Thoracic aorta (tissue), 2 donors: ENCODE measurements around the gene RFX4. TPM values are rescaled to one million over a fixed set of nuclear protein-coding genes. Genes with fewer than 3 reads are reported as not detected.

Experiments
- ATAC-seq: fragments of 150-250 bp; one replicate; pipeline ENCODE4 v1.8.0; 2017; ENCODE audit warnings: low read depth; ENCODE audit not compliant: insufficient number of reproducible peaks, low FRiP score
- DNase-seq: peaks from one replicate; pipeline ENCODE4 v3.0.0-alpha.2; 2020; ENCODE audit warnings: low spot score
- H3K27ac ChIP-seq, 2 donors: fragments of 200-600 bp; sonication (generic); 1 replicate in 1 of 2; 2 replicates in 1 of 2; pipeline ENCODE4 v1.5.1; 2016; ENCODE audit warnings: mild to moderate bottlenecking in 2 of 2, moderate library complexity in 2 of 2
- H3K27me3 ChIP-seq: fragments of 200-600 bp; sonication (generic); replicated peaks from 2 replicates; pipeline ENCODE4 v1.6.0; 2016; ENCODE audit warnings: mild to moderate bottlenecking; ENCODE audit not compliant: insufficient read depth
- H3K36me3 ChIP-seq: fragments of 200-600 bp; sonication (generic); one replicate; pipeline ENCODE4 v1.5.1; 2016
- H3K4me1 ChIP-seq, 2 donors: fragments of 200-600 bp; sonication (generic); 1 replicate in 1 of 2; 2 replicates in 1 of 2; pipeline versions ENCODE4 v1.5.1 to v1.6.0; 2016; ENCODE audit warnings: low read depth in 2 of 2, mild to moderate bottlenecking in 1 of 2; ENCODE audit not compliant: control insufficient read depth in 1 of 2
- H3K4me3 ChIP-seq: fragments of 200-600 bp; sonication (generic); 2 replicates; pipeline ENCODE4 v1.5.1; 2016; ENCODE audit warnings: mild to moderate bottlenecking
- H3K9me3 ChIP-seq: fragments of 200-600 bp; sonication (generic); 2 replicates; pipeline ENCODE4 v1.5.1; 2016
- total RNA-seq, 2 donors: library from RNA; depleted of rRNA; stranded (reverse); fragments of >200 nt; gene quantifications; one replicate each; pipeline versions ENCODE4 v1.1.0 to v1.2.3, GENCODE V29; 2016
- TF ChIP-seq, protein P1 (sequence below): fragments of 200-600 bp; sonication (generic); IDR thresholded peaks from one replicate; pipeline ENCODE4 v1.5.1; 2019; ENCODE audit warnings: antibody characterized with exemption

The RFX4 gene
- total RNA-seq, 2 donors from 2014 or later, result not detected

DNA sequence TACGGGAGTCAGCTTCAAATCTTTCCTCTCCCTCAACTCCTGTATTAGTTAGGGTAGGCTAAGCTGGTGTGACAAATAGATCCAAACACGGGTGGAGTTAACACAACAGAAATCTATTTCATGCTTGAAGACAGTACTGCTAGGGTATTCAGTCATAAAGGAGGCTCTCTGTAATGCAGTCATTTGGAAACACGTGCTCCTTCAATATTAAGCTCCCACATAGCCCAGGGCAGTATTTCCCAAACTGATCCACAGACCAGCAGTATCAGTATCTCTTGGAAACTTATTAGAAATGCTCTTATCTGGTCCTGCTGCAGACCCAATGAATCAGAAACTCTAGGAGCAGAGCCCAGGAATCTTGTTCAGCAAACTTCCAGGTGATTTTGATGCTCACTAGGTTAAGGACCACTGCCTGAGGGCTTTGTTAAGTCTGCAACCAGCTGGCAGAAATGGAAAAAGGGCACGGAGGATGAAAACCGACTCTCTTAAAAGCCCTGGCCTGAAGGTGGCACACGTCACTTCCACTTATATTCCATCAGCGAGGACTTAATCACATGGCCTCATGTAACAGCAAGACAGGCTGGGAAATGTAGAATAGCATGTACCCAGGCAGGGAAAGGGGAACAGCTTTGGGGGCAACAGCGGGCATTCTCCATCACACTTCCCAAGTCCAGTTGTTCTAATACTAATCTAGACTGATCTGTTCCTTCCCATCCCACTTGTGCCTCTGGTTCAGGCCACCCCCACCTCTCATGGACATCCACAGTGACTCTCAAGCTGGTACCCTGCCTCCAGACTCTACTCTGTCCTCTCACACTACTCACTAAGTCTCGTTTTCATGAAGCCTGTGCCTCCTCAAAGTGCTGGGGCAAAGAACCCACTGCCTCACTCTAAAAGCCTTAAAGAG is 153.5 kb downstream of the RFX4 start:
- H3K4me1 ChIP-seq, result peaks cover 4 to 7% of the 10 kb centered on the region in 2 donors
- no peak overlapping the region for H3K27ac ChIP-seq
- no peaks in the 10 kb centered on the region for H3K27me3 ChIP-seq
- H3K4me3 ChIP-seq, result no peak overlapping the region
- H3K9me3 ChIP-seq, result no peaks in the 10 kb centered on the region
- H3K36me3 ChIP-seq, result no peaks in the 10 kb centered on the region
- ATAC-seq (no peak), DNase-seq (no peak)
- TF ChIP-seq, protein P1, sequence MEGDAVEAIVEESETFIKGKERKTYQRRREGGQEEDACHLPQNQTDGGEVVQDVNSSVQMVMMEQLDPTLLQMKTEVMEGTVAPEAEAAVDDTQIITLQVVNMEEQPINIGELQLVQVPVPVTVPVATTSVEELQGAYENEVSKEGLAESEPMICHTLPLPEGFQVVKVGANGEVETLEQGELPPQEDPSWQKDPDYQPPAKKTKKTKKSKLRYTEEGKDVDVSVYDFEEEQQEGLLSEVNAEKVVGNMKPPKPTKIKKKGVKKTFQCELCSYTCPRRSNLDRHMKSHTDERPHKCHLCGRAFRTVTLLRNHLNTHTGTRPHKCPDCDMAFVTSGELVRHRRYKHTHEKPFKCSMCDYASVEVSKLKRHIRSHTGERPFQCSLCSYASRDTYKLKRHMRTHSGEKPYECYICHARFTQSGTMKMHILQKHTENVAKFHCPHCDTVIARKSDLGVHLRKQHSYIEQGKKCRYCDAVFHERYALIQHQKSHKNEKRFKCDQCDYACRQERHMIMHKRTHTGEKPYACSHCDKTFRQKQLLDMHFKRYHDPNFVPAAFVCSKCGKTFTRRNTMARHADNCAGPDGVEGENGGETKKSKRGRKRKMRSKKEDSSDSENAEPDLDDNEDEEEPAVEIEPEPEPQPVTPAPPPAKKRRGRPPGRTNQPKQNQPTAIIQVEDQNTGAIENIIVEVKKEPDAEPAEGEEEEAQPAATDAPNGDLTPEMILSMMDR, result no peak

DNA sequence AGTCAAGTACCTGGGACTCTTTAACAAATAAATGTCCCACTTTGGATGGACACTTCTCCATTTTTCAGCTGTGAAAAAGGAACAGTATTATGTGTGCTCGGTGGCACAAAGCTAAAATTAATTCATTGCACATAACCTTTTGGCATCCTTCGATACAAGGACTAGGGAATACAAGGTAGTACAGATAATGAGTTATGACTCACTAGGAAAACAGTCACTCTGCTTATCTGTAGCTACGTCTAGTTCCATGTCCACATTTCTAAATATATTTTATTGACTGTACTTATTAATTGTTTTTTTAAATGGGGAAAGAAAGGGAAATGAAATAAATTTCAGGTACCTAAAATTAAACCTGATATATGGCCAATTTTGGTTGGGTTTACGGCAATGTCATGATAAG is 156.5 kb downstream of the RFX4 start:
- TF ChIP-seq, protein P1, result no peak
- no peaks in the 10 kb centered on the region for H3K9me3 ChIP-seq
- DNase-seq (no peak), ATAC-seq (no peak)
- no peaks in the 10 kb centered on the region for H3K27me3 ChIP-seq
- no peak overlapping the region for H3K27ac ChIP-seq
- H3K4me3 ChIP-seq, result no peak overlapping the region
- H3K36me3 ChIP-seq, result no peaks in the 10 kb centered on the region
- peaks cover 4 to 7% of the 10 kb centered on the region in 2 donors for H3K4me1 ChIP-seq

DNA sequence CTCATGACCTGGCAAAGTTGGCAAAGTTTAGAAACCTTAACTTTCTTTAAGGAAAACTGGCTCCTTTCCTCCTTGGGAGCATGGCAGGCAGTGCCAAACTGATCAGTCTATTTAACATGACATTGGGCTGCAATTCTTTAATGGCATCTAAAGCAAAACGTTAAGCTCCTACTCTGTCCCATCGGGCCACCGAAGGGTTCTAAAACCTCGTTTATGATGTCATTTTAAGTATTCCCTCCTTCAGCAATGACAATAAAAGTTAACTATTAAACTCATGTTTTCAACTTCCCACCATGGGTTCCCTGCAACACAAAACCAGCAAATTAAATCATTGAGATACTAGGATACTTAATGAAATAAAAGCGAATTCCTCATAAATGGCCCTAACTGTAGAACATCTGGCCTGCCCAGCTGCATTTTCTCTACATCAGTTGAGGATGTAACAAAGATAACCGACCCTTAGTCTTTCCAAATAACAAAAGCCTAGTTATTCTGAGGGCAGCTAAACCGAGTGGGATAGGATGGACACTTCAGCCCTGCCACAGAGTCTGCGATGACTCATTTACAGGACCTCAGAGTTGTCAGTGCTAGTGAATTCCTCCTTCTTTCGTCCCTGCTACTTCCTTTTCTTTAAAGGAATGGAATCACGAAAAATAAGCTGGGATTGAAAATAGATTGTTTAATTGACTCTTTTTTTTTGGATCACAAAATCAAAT is 157.2 kb downstream of the RFX4 start:
- DNase-seq (no peak), ATAC-seq (no peak)
- Histone ChIP-seq H3K27ac (no peak overlapping the region), H3K27me3 (no peaks in the 10 kb centered on the region), H3K9me3 (no peaks in the 10 kb centered on the region), H3K36me3 (no peaks in the 10 kb centered on the region), H3K4me1 (peaks cover 4 to 7% of the 10 kb centered on the region in 2 donors), H3K4me3 (no peak overlapping the region)
- TF ChIP-seq, protein P1, result no peak

DNA sequence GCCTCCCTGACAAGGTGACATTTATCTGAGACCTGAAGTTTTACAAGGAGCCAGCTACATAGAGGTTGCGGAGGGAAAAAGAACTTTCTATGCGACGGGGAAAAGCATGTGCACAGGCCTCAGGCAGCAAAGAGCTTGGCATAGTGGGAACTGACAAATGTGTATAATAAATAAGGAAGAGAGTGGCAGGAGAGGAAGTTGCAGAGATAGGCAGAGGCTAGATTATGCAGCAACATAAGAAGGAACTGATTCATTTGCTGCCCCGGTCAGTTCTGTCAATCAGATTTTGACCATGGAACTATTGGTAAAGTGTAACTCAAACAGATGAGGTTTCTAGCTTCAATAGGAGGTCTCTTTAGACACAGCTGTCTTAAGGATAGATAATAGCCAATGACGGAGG is 158.0 kb downstream of the RFX4 start:
- ATAC-seq, result no peak
- no peak overlapping the region for H3K27ac ChIP-seq
- no peaks in the 10 kb centered on the region for H3K36me3 ChIP-seq

DNA sequence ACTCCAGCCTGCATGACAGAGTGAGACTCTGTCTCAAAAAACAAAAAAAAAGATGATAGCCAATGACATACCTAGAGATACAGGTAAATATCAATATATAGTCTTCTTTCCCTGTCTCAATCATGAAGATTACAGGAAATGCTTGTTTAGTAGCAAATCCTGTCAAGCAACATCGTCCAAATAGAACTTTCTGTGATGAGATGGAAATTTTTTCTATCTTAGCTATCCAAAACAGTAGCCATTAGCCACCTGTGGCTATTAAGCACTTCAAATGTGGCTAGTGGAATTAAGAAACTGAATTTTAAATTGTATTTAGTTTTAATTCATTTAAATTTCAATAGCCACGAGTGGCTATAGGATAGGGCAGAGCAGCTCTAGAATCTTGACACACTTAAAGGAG is 158.4 kb downstream of the RFX4 start:
- ATAC-seq (no peak), DNase-seq (no peak)
- H3K4me3 ChIP-seq, result no peak overlapping the region
- no peaks in the 10 kb centered on the region for H3K27me3 ChIP-seq
- H3K27ac ChIP-seq, result no peak overlapping the region
- H3K4me1 ChIP-seq, result peaks cover 4 to 7% of the 10 kb centered on the region in 2 donors
- H3K36me3 ChIP-seq, result no peaks in the 10 kb centered on the region
- TF ChIP-seq, protein P1, result no peak
- H3K9me3 ChIP-seq, result no peaks in the 10 kb centered on the region

More for the DNA sequence above, 158.0 kb downstream of the RFX4 start:
- Histone ChIP-seq H3K27me3 (no peaks in the 10 kb centered on the region), H3K4me1 (peaks cover 4 to 7% of the 10 kb centered on the region in 2 donors), H3K4me3 (no peak overlapping the region), H3K9me3 (no peaks in the 10 kb centered on the region)
- DNase-seq, result no peak
- TF ChIP-seq, protein P1, result no peak
